PC-9 (cell line): ENCODE measurements around the gene CHSY3. TPM values are rescaled to one million over a fixed set of nuclear protein-coding genes. Genes with fewer than 3 reads are reported as not detected.

ENCODE experiments used
- BruUV-seq: library from RNA; stranded (reverse); fragments of 400-500 nt; replicated peaks from 2 replicates; lab custom pipeline; 2021; lab: Mats Ljungman, UMichigan
- CTCF ChIA-PET: fragments of 300-600 bp; sonication (Branson Sonifier 250); formaldehyde crosslinking; loops from one replicate; lab custom pipeline; 2022; ENCODE audit warnings: antibody characterized with exemption; lab: Charles Lee
- POLR2A ChIA-PET: fragments of 300-600 bp; sonication (Branson Sonifier 250); formaldehyde crosslinking; loops from one replicate; lab custom pipeline; 2022; ENCODE audit warnings: antibody characterized with exemption; ENCODE audit not compliant: unreplicated experiment; lab: Charles Lee
- DNase-seq, 2 experiments: peaks; one replicate each; pipeline versions ENCODE4 v3.0.0 to v3.0.0-alpha.2; 2015 to 2022; ENCODE audit warnings: mixed read lengths in 1 of 2
- H2AFZ ChIP-seq: fragments of 200-600 bp; sonication (generic); 2 replicates; pipeline ENCODE4 v1.8.1; 2017; ENCODE audit warnings: antibody characterized with exemption
- H3F3A ChIP-seq: fragments of 200-600 bp; sonication (generic); 2 replicates; pipeline ENCODE4 v1.8.1; 2017; ENCODE audit warnings: antibody characterized with exemption, mild to moderate bottlenecking, low read depth; ENCODE audit not compliant: insufficient read depth
- H3K27ac ChIP-seq: fragments of 200-600 bp; sonication (generic); 2 replicates; pipeline ENCODE4 v1.6.1; 2016; ENCODE audit warnings: mixed run types
- H3K27me3 ChIP-seq: fragments of 200-600 bp; sonication (generic); 2 replicates; pipeline ENCODE4 v1.6.1; 2016; ENCODE audit warnings: low read depth, mixed run types; ENCODE audit not compliant: insufficient read depth
- H3K36me3 ChIP-seq: fragments of 200-600 bp; sonication (generic); 2 replicates; pipeline ENCODE4 v1.6.1; 2016; ENCODE audit warnings: low read depth, mixed run types
- H3K4me1 ChIP-seq: fragments of 200-600 bp; sonication (generic); replicated peaks from 2 replicates; pipeline ENCODE4 v1.6.1; 2016; ENCODE audit warnings: mixed run types; ENCODE audit not compliant: insufficient read depth
- H3K4me2 ChIP-seq: fragments of 200-600 bp; sonication (generic); 2 replicates; pipeline ENCODE4 v1.6.1; 2017; ENCODE audit warnings: mixed run types
- H3K4me3 ChIP-seq: fragments of 200-600 bp; sonication (generic); 2 replicates; pipeline ENCODE4 v1.6.1; 2016; ENCODE audit warnings: mixed run types
- H3K79me2 ChIP-seq: fragments of 200-600 bp; sonication (generic); 2 replicates; pipeline ENCODE4 v1.6.1; 2017; ENCODE audit warnings: low read depth, mixed run types
- H3K9me2 ChIP-seq: fragments of 200-600 bp; sonication (generic); 2 replicates; pipeline ENCODE4 v1.8.1; 2017; ENCODE audit warnings: mild to moderate bottlenecking; ENCODE audit not compliant: insufficient read depth
- H3K9me3 ChIP-seq: fragments of 200-600 bp; sonication (generic); 2 replicates; pipeline ENCODE4 v1.8.1; 2016; ENCODE audit warnings: low read depth; ENCODE audit not compliant: insufficient read depth
- H4K20me1 ChIP-seq: fragments of 200-600 bp; sonication (generic); 2 replicates; pipeline ENCODE4 v1.8.1; 2017; ENCODE audit not compliant: insufficient read depth
- EZH2 ChIP-seq: fragments of 200-600 bp; sonication (generic); IDR thresholded peaks from 2 replicates; pipeline ENCODE4 v1.8.0; 2017; ENCODE audit warnings: antibody characterized with exemption, low read depth
- intact Hi-C: fragments of 100-400 bp; cut with micrococcal nuclease; formaldehyde crosslinking; loops from one replicate; pipeline ENCODE4 v1.10.0; 2022; ENCODE audit not compliant: unreplicated experiment
- total RNA-seq: library from RNA; stranded (reverse); gene quantifications from 2 replicates; pipeline ENCODE4 v1.2.3, GENCODE V29; 2021
- TF ChIP-seq, protein P1 (sequence below): fragments of 200-600 bp; sonication (generic); conservative IDR thresholded peaks from 2 replicates; pipeline ENCODE4 v1.6.1; 2017; ENCODE audit warnings: mixed run types, antibody characterized with exemption, mild to moderate bottlenecking, moderate library complexity

Gene CHSY3
- total RNA-seq, 1 experiment from 2014 or later, result 0.17 TPM

DNA sequence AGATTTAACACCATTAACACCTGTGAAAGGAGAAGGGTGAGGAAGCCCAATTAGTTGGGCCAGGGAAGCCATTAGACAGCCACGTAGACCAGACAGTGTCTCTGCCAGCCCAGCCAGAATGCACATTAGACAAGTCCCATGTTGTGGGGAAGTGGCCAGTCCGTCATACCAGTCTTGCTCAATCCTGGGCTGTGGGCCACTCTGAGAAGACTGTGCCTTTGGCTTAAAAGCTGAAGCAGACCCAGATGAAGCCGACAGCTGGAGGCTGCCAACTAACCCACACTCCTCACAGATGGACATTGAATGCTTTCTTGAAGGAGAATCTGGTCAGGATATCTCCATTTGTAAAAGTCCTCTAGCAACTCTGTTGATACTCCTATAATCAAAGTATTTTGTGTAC lies 128.5 kb downstream of the CHSY3 start:
- H3K36me3 ChIP-seq, result no peaks in the 10 kb centered on the region
- no peak for TF ChIP-seq EZH2
- TF ChIP-seq, protein P1, sequence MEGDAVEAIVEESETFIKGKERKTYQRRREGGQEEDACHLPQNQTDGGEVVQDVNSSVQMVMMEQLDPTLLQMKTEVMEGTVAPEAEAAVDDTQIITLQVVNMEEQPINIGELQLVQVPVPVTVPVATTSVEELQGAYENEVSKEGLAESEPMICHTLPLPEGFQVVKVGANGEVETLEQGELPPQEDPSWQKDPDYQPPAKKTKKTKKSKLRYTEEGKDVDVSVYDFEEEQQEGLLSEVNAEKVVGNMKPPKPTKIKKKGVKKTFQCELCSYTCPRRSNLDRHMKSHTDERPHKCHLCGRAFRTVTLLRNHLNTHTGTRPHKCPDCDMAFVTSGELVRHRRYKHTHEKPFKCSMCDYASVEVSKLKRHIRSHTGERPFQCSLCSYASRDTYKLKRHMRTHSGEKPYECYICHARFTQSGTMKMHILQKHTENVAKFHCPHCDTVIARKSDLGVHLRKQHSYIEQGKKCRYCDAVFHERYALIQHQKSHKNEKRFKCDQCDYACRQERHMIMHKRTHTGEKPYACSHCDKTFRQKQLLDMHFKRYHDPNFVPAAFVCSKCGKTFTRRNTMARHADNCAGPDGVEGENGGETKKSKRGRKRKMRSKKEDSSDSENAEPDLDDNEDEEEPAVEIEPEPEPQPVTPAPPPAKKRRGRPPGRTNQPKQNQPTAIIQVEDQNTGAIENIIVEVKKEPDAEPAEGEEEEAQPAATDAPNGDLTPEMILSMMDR, result no peak
- H4K20me1 ChIP-seq, result no peaks in the 10 kb centered on the region
- ChIA-PET CTCF (no interaction called here), POLR2A (no interaction called here)
- no peaks in the 10 kb centered on the region for H3K9me2 ChIP-seq
- no peaks in the 10 kb centered on the region for H3K9me3 ChIP-seq
- H3K4me1 ChIP-seq, result no peaks in the 10 kb centered on the region
- no peaks in the 10 kb centered on the region for H3K79me2 ChIP-seq
- no peak for DNase-seq
- BruUV-seq, result no TSS peak
- no peak overlapping the region for H3K27ac ChIP-seq
- no peaks in the 10 kb centered on the region for H3F3A ChIP-seq
- no peak overlapping the region for H3K4me2 ChIP-seq
- H3K4me3 ChIP-seq, result no peak overlapping the region
- H2AFZ ChIP-seq, result no peak overlapping the region
- intact Hi-C loops, result no loop called here
- H3K27me3 ChIP-seq, result no peaks in the 10 kb centered on the region

DNA sequence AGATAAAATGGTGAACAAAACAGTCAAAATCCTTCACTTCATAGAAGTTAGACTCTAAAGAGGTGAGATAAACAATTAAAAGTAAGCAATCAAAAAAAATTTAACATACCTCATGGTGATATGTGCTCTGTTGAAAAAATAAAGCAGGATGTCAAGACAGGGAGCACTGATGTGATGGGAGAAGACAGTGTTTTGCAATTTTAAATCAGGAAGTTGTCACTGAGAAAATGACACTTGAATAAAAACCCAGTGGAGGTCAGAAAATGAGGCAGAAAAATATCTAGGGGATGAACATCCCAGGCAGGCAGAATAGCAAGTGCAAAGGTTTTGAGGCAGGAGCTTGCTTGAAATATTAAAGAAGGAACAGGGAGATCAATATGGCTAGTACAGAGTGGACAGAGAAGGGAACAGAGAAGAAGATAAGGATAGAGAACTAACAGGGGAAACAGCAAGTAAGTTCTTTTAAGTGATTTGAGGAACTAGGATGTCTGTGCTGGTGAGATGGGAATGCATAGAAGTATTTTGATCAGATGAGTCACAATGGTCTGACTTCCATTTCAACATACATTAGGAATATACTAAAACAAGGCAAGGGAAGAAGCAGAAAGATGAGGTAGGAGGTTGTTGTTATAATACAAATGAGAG lies 130.4 kb downstream of the CHSY3 start:
- Histone ChIP-seq H3K4me1 (no peaks in the 10 kb centered on the region), H3K79me2 (no peaks in the 10 kb centered on the region), H3K27me3 (no peaks in the 10 kb centered on the region), H3F3A (no peaks in the 10 kb centered on the region), H3K36me3 (no peaks in the 10 kb centered on the region), H3K9me2 (no peaks in the 10 kb centered on the region), H3K4me3 (no peak overlapping the region), H4K20me1 (no peaks in the 10 kb centered on the region), H3K4me2 (no peak overlapping the region), H3K27ac (no peak overlapping the region), H2AFZ (no peak overlapping the region), H3K9me3 (no peaks in the 10 kb centered on the region)
- TF ChIP-seq, protein P1, result no peak
- no peak for TF ChIP-seq EZH2
- ChIA-PET CTCF (no interaction called here), POLR2A (no interaction called here)
- no peak for DNase-seq
- intact Hi-C loops, result no loop called here
- BruUV-seq, result no TSS peak

DNA sequence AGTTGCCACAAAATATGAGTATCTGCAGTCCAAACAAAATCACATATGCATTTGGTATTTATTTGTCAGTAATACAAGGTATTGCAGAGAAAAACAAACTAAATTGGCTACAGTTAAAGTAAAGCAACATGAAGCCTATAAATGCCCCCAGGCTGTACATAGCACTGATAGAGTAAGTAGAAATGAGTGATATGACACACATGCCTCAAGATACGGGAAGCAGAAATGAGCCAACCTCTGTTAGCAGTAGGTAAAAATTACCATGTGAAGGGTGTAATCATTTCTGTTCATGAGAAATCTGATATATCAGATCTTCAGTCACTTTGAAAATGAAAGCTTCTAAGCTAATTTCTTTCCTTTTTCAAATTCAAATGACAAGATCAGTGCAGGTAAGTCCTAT lies 131.1 kb downstream of the CHSY3 start:
- no TSS peak for BruUV-seq

More for the DNA sequence above, 131.1 kb downstream of the CHSY3 start:
- no peaks in the 10 kb centered on the region for H4K20me1 ChIP-seq
- no peaks in the 10 kb centered on the region for H3K36me3 ChIP-seq
- no peak overlapping the region for H3K4me2 ChIP-seq
- H3F3A ChIP-seq, result no peaks in the 10 kb centered on the region
- no peaks in the 10 kb centered on the region for H3K9me2 ChIP-seq
- CTCF ChIA-PET, result no interaction called here
- H3K4me3 ChIP-seq, result no peak overlapping the region
- H3K27ac ChIP-seq, result no peak overlapping the region
- POLR2A ChIA-PET, result no interaction called here
- DNase-seq, result no peak
- H3K9me3 ChIP-seq, result no peaks in the 10 kb centered on the region
- no peaks in the 10 kb centered on the region for H3K27me3 ChIP-seq
- TF ChIP-seq, protein P1, result no peak
- TF ChIP-seq EZH2, result no peak
- H3K79me2 ChIP-seq, result no peaks in the 10 kb centered on the region
- H3K4me1 ChIP-seq, result no peaks in the 10 kb centered on the region
- no peak overlapping the region for H2AFZ ChIP-seq
- intact Hi-C loops, result no loop called here
